GM18511 (cell line): ENCODE data around the gene GRB14.
A peak's percentile ranks its signal among the peaks of the same experiment; 100 is the strongest.
"Not testable (repeated sequence)": the region's sequence is repeated elsewhere in the genome, so short reads cannot be mapped to it uniquely, and the experiment has no call there.

Source experiments
- ATAC-seq: cut with Tn5 transposase; IDR thresholded peaks from one replicate; pipeline ENCODE4 v1.9.1; 2021; ENCODE audit warnings: mild to moderate bottlenecking, moderate library complexity; ENCODE audit not compliant: unreplicated experiment

GRB14 gene

DNA sequence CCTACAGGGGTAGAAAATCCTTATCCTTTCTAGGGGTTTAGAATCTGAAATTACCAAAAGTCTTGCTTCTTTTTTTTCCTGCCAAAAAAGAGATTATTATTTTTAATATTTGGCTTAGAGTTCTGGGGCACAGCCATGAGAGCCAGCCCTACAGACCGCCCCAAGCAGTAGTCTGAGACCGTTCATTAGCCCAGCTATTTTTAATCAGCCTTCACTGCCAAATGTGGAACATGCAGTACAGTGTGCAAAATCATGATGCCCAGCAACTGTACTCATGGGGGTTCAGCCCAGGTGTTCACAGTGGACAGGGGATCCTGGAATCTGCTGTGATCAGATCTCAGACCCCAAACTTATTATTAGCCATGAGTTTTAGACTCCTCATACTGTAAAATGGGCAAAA, 60.4 kb downstream of the GRB14 start:
- ATAC-seq, result no peak

- ATAC-seq, result peak; percentile 77
Observed at GRCh38 chr2:164560181-164560792, 61.0 kb downstream of the GRB14 start.

DNA sequence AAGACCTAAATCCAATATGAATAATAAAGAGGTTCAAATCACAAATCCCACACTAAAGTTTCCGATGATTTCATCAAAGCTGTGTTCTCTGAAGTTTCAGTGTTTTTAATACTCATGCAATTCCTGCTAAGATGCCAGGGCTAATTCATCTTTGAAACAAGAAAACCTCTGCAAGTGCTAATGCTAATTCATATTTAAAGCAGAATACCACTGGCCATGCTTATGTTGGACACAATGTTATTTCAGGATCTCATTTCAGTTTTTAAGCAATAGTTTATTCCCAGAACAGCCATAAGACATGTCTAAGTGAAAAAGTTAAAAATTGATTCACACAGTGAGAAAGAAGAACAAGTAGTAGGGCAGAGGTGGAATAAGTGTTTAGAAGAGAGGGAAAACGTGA, 62.8 kb downstream of the GRB14 start:
- no peak for ATAC-seq

DNA sequence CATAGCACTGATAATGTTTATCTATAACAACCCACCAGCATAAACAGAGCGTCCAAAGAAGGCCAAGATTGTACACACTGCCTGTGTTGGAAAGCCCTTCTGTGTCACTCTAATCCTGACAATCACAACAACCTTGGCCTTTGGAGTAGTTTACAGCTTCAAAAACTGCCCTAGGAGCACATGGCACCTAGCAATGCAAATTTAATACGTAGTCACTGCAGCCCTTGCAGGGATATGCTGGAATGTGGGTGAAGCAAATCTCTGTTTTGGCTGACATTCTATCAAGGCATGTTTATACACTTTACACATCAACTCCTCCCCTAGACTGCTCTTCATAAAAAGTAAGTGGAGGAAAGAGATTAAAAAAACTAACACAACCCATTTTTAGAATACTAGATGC, 66.8 kb downstream of the GRB14 start:
- ATAC-seq, result no peak

- ATAC-seq, result no peak
Observed at GRCh38 chr2:164551519-164551918, 69.8 kb downstream of the GRB14 start.

DNA sequence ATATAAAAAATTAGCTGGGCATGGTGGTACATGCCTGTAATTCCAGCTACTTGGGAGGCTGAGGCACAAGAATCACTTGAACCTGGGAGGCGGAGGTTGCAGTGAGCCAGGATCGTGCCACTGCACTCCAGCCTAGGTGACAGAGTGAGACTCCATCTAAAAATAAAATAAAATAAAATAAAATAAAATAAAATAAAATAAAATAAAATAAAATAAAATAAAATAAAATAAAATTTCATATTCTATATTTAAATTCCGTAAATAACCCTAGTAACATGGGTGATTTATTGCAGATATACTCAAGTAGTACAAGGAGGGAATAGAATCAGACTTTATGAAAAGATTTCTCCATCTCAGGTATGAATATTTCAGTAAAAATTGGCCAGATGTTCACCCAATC, 71.6 kb downstream of the GRB14 start:
- ATAC-seq, result not testable (repeated sequence)

GRCh38 chr2:164545484-164545883, 75.8 kb downstream of the GRB14 start:
- no peak for ATAC-seq

DNA sequence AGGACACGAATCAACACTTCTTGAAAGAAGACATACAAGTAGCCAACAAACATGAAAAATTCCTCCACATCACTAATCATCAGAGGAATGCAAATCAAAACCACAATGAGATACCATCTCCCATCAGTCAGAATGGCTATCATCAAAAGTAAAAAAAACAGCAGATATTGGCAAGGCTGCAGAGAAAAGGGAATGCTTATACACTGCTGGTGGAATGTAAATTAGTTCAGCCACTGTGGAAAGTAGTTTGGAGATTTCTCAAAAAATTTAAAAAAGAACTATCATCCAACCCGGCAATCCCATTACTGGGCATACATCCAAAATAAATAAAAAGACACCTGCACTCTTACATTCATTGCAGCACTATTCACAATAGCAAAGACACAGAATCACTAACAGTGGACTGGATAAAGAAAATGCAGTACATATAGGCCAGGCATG, 78.7 kb downstream of the GRB14 start:
- ATAC-seq, result no peak

DNA sequence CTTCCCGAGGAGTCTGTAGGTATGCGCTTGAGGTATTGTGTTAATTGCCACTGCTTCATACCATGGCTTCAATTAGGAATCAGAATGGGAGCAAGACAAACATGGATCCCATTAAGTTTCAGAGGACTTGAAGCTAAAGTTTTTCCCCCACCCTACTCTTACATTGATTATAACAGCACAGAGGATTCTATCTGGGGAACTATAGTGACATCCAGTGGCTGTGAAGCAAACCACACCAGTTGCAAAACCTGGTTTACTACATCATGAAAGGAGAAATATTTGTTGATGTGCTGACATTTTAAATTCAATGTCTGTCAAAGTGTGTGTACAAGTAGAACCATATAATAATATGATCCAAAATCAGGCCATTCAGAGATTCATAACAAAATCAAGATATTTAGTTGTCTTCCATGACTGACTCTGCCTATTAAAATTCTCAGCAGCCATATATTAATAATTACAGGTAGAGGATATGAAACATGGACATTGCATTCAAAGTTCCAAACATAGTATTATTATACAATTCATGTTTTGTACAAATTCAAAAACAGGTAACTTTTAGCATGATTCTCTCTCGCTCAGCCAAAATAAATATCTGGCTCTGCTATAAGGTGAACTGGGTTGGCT, 82.9 kb downstream of the GRB14 start:
- peak; percentile 81 for ATAC-seq

- no peak for ATAC-seq
Observed at GRCh38 chr2:164535280-164536025, 85.8 kb downstream of the GRB14 start.

DNA sequence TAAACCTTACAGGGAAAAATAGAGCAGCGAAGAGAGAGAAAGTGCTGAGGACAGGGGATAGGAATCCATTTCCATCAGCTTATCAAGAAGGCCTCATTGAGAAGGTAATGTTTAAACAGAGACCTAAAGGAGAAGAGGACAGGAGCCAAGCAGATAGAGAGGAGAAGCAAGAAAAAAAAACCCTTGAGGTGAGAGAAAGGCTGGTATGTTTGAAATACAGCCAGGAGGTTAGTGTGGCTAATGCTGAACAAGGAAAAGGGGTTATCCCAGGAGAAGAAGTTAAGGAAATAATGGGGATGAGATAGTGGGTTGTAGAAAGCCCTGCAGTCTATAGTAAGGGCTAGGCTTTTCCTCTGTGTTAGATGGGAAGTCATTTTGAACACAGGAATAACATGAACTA, 90.8 kb downstream of the GRB14 start:
- ATAC-seq, result no peak

- no peak for ATAC-seq
Observed at GRCh38 chr2:164523726-164524125, 97.6 kb downstream of the GRB14 start.

GRCh38 chr2:164523009-164523408, 98.3 kb downstream of the GRB14 start:
- no peak for ATAC-seq

DNA sequence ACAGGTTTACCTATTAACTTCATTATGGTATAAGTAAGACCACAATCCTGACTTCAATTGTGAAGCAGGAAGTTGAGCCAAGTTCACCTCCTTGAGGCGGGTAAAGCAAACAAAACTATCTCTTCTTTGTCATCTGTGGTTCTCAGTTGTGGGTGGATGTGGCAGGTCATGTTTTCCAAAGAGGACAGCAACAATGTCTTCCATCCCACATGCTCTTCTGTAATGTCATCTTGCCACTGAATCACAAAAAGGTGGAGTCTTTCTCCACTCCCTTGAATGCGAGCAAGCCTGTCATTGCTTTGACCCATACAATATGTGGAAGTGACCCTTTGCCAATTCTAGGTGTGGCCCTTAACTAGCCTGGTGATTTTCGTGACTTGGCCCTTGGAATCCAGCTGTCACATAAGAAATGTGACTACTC, 98.7 kb downstream of the GRB14 start:
- ATAC-seq, result no peak

GRCh38 chr2:164515734-164516133, 105.5 kb downstream of the GRB14 start:
- ATAC-seq, result no peak

DNA sequence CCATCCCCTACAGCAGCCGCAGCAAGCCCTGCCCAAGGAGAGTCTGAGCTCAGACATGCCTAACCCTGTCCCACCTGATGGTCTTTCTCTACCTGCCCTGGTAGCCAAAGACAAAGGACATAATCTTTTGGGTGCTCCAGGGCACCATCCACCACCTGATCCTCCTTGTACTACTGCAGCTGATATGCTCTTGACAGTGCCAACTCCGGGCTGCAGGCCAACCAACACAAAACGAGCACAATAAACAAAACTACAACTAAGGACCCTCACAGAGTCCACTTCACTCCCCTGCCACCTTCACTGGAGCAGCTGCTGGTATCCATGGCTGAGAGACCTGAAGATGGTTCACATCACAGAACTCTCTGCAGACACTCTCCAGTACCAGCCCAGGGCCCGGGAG, 106.3 kb downstream of the GRB14 start:
- no peak for ATAC-seq

DNA sequence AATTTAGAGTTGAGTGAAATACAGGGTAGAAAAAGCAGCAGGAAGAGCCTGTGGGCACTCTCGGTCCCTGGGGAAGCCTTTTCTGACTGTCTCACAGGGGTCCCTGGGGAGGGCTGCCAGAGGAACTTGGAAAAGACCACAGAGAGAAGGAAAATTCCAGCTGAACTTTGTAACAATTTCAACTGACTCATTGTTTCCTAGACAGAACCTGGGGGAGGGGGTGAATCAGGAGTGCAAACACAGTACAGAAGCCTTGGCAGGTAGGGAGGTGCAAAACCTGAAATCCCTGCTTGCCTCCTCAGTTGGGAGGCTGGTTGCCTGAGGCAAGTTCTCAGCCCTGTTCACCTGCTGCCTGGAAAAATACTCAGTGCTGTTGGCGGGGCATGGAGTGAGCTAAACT, 106.8 kb downstream of the GRB14 start:
- ATAC-seq, result no peak

DNA sequence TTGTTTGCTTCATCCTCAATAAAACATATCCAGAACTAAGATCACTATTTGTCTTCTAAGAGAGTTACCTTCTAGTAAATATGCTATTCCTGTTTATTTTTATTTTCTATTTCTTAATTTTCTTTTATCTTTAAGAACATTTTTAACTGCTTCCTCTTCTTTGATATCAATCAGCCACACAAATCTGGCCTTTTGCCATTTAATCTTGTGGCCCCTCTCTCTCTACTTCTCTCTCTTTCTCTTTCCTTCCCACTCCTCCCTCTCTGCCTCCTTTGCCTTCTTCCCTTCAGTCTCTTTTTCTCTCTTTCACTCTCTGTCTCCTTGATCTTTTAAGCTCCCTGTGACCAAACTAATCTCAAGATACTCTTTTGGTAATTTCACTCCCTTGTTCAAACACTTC, 108.4 kb downstream of the GRB14 start:
- ATAC-seq, result no peak

DNA sequence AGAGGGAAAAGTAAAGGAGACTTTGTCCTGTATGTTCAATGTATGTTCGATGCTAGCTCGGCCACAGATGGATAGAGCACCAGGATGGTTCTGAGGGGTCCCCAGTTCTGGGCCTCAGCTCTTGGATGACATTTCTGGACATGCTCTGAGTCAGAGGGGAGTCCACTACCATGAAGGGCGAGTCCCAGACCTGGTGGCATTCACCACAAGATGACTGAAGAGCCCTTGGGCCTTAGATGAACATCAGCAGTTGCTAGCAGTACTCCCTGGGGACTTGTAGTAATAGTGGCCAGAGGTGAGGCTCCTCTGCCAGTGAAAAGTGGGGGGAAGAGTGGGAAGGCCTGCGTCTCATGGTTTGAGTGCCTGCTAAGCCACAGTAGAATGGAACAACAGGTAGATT, 109.5 kb downstream of the GRB14 start:
- no peak for ATAC-seq

- no peak for ATAC-seq
Observed at GRCh38 chr2:164510895-164511294, 110.4 kb downstream of the GRB14 start.

DNA sequence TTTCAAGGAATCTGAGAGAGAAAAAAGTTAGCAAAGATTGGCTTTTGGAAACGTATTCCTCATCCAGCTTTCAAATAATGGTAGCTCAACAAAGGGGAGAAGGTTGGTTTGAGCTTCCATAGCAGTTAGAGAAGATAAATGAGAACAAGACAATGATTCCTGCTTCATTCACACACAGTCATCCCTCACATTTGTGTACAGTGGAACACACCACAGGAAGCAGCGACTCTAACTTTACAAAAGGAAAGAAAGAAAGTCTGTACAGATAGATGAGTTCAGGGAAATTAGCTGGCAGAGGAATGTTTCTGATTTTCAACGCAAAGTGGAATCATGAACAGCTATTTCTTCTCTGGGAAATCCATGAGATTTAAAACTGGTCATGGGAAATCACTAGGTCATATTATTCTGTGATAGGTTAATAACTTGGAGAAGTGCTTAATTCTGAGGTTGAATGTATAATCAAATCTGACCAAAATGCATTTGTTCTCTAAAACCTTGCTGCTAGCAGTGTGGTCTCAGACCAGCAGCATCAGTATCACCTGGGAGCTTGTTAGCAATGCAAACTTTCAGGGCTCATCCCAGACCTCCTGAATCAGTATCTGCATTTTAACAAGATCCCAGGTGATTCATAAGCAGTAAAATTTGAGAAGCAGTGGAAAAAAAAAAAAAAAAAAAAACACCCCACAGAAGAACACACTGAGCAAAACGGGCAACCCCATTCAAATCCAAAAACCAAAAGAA, 112.0 kb downstream of the GRB14 start:
- no peak for ATAC-seq

DNA sequence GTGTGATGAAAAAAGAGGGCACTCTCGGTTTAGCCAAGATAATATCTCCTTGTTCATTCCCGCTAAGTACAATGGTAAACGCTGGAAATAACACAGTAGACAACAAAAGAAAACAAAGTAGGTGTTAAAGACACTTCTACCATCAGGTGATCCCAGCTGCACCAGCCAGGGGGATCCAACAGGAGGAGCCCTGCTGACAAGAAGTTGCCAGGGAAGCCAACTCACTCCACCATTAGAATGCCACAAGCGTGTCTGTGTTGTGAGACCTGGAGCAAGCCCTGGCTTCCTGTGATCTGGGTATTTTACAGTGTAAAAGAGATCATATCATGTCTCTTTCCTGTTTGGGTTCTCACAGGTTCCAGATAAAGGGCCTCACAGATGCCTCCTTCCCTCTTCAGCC, 117.0 kb downstream of the GRB14 start:
- ATAC-seq, result no peak
